Naive thymus-derived CD4-positive, alpha-beta T cell (primary cell): ENCODE measurements around the gene ACSM5. TPM values are rescaled to one million over a fixed set of nuclear protein-coding genes. Genes with fewer than 3 reads are reported as not detected.
"Not testable (repeated sequence)": the region's sequence is repeated elsewhere in the genome, so short reads cannot be mapped to it uniquely, and the experiment has no call there.

Source experiments
- ATAC-seq: fragments of 150-1000 bp; cut with Tn5 transposase; 2 replicates; pipeline ENCODE4 v1.10.0; 2021; ENCODE audit warnings: mild to moderate bottlenecking, moderate library complexity
- CTCF ChIA-PET: fragments of 350-600 bp; sonication (Branson Sonifier 250); formaldehyde crosslinking; loops from one replicate; lab custom pipeline; 2021; ENCODE audit warnings: antibody characterized with exemption; lab: Charles Lee
- POLR2A ChIA-PET: fragments of 350-600 bp; sonication (Branson Sonifier 250); formaldehyde crosslinking; loops from one replicate; lab custom pipeline; 2021; ENCODE audit warnings: antibody characterized with exemption, inconsistent platforms; lab: Charles Lee
- DNase-seq, 9 donors: peaks; one replicate each; pipeline versions ENCODE4 v3.0.0 to v3.0.0-alpha.2; 2020 to 2022; ENCODE audit warnings: mixed read lengths in 1 of 9
- H3K27ac ChIP-seq: one replicate; pipeline ENCODE4 v1.7.0; 2013; ENCODE audit warnings: mild to moderate bottlenecking, low read depth, low read length, moderate library complexity
- H3K27me3 ChIP-seq, 2 donors: one replicate each; pipeline ENCODE4 v1.7.0; 2013; ENCODE audit warnings: low read length in 2 of 2, mild to moderate bottlenecking in 2 of 2, moderate library complexity in 2 of 2; ENCODE audit not compliant: control insufficient read depth in 2 of 2, insufficient read depth in 2 of 2
- H3K36me3 ChIP-seq, 3 experiments: 1 replicate in 2 of 3; 2 replicates in 1 of 3; pipeline ENCODE4 v1.7.0; 2013; ENCODE audit warnings: low read length in 3 of 3, mild to moderate bottlenecking in 3 of 3, moderate library complexity in 1 of 3; ENCODE audit not compliant: insufficient read depth in 3 of 3, control insufficient read depth in 2 of 3
- H3K4me1 ChIP-seq, 2 donors: one replicate each; pipeline ENCODE4 v1.7.0; 2013; ENCODE audit warnings: low read length in 2 of 2, mild to moderate bottlenecking in 2 of 2, moderate library complexity in 1 of 2; ENCODE audit not compliant: control insufficient read depth in 2 of 2, insufficient read depth in 2 of 2
- H3K4me3 ChIP-seq: 2 replicates; pipeline ENCODE4 v1.7.0; 2013; ENCODE audit warnings: mild to moderate bottlenecking, low read length
- H3K9me3 ChIP-seq, 3 experiments: 1 replicate in 2 of 3; 2 replicates in 1 of 3; pipeline ENCODE4 v1.7.0; 2013; ENCODE audit warnings: low read length in 3 of 3; ENCODE audit not compliant: control insufficient read depth in 2 of 3
- H3K27ac Mint-ChIP-seq, 9 donors: one replicate each; pipeline ENCODE4 v1.8.0; 2020 to 2022; ENCODE audit warnings: mixed read lengths in 9 of 9, mild to moderate bottlenecking in 8 of 9, moderate library complexity in 5 of 9, inconsistent platforms in 2 of 9
- H3K27me3 Mint-ChIP-seq, 5 donors: one replicate each; pipeline ENCODE4 v1.8.0; 2021 to 2022; ENCODE audit warnings: mixed read lengths in 5 of 5, mild to moderate bottlenecking in 1 of 5
- H3K36me3 Mint-ChIP-seq, 5 donors: one replicate each; pipeline ENCODE4 v1.8.0; 2020 to 2022; ENCODE audit warnings: mixed read lengths in 5 of 5, mild to moderate bottlenecking in 3 of 5, inconsistent platforms in 1 of 5
- H3K4me1 Mint-ChIP-seq, 7 donors: one replicate each; pipeline ENCODE4 v1.8.0; 2020 to 2022; ENCODE audit warnings: mixed read lengths in 7 of 7, mild to moderate bottlenecking in 3 of 7, inconsistent platforms in 1 of 7
- H3K4me3 Mint-ChIP-seq, 10 donors: one replicate each; pipeline ENCODE4 v1.8.0; 2020 to 2022; ENCODE audit warnings: mild to moderate bottlenecking in 10 of 10, mixed read lengths in 10 of 10, moderate library complexity in 6 of 10, inconsistent platforms in 2 of 10
- H3K9me3 Mint-ChIP-seq, 11 donors: one replicate each; pipeline ENCODE4 v1.8.0; 2020 to 2022; ENCODE audit warnings: mixed read lengths in 11 of 11, mild to moderate bottlenecking in 4 of 11, inconsistent platforms in 1 of 11, moderate library complexity in 1 of 11
- intact Hi-C, 2 donors: fragments of 100-400 bp; cut with micrococcal nuclease; formaldehyde crosslinking; loops; one replicate each; pipeline ENCODE4 v1.15.1; 2023
- polyA plus RNA-seq, 2 donors: library from polyadenylated mRNA; unstranded; fragments of 300-500 nt; fragmentation: Illumina TruSeq; gene quantifications; one replicate each; pipeline ENCODE4 v1.2.3, GENCODE V29; 2021
- total RNA-seq, 6 experiments: library from RNA in 5 of 6; stranded (reverse) in 5 of 6; gene quantifications; 1 replicate in 5 of 6; 2 replicates in 1 of 6; pipeline ENCODE4 v1.2.3 and lab custom pipeline; 2021 to 2026

ACSM5 gene
- total and polyA plus RNA-seq, 7 experiments from 2014 or later, result not detected

GRCh38 chr16:20441191-20441590 is 31.9 kb downstream of the ACSM5 start:
- Histone ChIP-seq H3K27me3 (no peaks in the 10 kb centered on the region), H3K4me1 (no peaks in the 10 kb centered on the region), H3K9me3 (no peaks in the 10 kb centered on the region), H3K36me3 (no peaks in the 10 kb centered on the region), H3K4me3 (no peak overlapping the region), H3K27ac (no peak overlapping the region)
- H3K36me3 Mint-ChIP-seq, result no peaks in the 10 kb centered on the region
- no peaks in the 10 kb centered on the region for H3K4me1 Mint-ChIP-seq
- H3K27me3 Mint-ChIP-seq, result peaks cover 0 to 8% (median 2%) of the 10 kb centered on the region in 5 donors
- no peak for DNase-seq
- no peak overlapping the region for H3K4me3 Mint-ChIP-seq
- intact Hi-C loops, result no loop called here
- no peak overlapping the region for H3K27ac Mint-ChIP-seq
- ChIA-PET CTCF (no interaction called here), POLR2A (no interaction called here)
- H3K9me3 Mint-ChIP-seq, result peaks cover 0 to under 1% (median 0%) of the 10 kb centered on the region in 11 donors
- ATAC-seq, result no peak

- H3K4me1 ChIP-seq, H3K27ac Mint-ChIP-seq, H3K4me3 ChIP-seq, H3K9me3 Mint-ChIP-seq, H3K36me3 ChIP-seq, H3K27ac ChIP-seq, ATAC-seq, H3K27me3 Mint-ChIP-seq, intact Hi-C loops, DNase-seq, H3K4me3 Mint-ChIP-seq, POLR2A ChIA-PET, H3K36me3 Mint-ChIP-seq, CTCF ChIA-PET, H3K4me1 Mint-ChIP-seq, H3K27me3 ChIP-seq, H3K9me3 ChIP-seq: not testable (repeated sequence)
Observed at GRCh38 chr16:20441859-20442258, 32.5 kb downstream of the ACSM5 start.

GRCh38 chr16:20446652-20447393 is 37.5 kb downstream of the ACSM5 start:
- CTCF ChIA-PET, ATAC-seq, H3K27me3 Mint-ChIP-seq, H3K36me3 ChIP-seq, H3K4me1 Mint-ChIP-seq, intact Hi-C loops, DNase-seq, H3K4me3 ChIP-seq, H3K36me3 Mint-ChIP-seq, H3K4me3 Mint-ChIP-seq, H3K9me3 Mint-ChIP-seq, H3K4me1 ChIP-seq, H3K27ac ChIP-seq, H3K27me3 ChIP-seq, H3K9me3 ChIP-seq, H3K27ac Mint-ChIP-seq, POLR2A ChIA-PET: not testable (repeated sequence)

- H3K9me3 ChIP-seq, H3K27me3 ChIP-seq, intact Hi-C loops, H3K36me3 ChIP-seq, H3K4me3 Mint-ChIP-seq, H3K27ac ChIP-seq, CTCF ChIA-PET, H3K4me3 ChIP-seq, DNase-seq, H3K27ac Mint-ChIP-seq, H3K4me1 ChIP-seq, H3K9me3 Mint-ChIP-seq, H3K27me3 Mint-ChIP-seq, POLR2A ChIA-PET, H3K36me3 Mint-ChIP-seq, H3K4me1 Mint-ChIP-seq, ATAC-seq: not testable (repeated sequence)
Observed at GRCh38 chr16:20451364-20451763, 42.0 kb downstream of the ACSM5 start, which contains the start of gene ACSM2A. Gene ACSM2A (plus strand): TSS chr16:20451521. CDS start chr16:20460115, 8,594 bp downstream.

GRCh38 chr16:20453633-20454032 is 44.3 kb downstream of the ACSM5 start:
- H3K4me1 ChIP-seq, DNase-seq, H3K9me3 ChIP-seq, H3K36me3 Mint-ChIP-seq, H3K27me3 Mint-ChIP-seq, intact Hi-C loops, ATAC-seq, H3K27ac ChIP-seq, H3K27me3 ChIP-seq, H3K4me3 Mint-ChIP-seq, H3K9me3 Mint-ChIP-seq, H3K36me3 ChIP-seq, CTCF ChIA-PET, H3K4me3 ChIP-seq, POLR2A ChIA-PET, H3K27ac Mint-ChIP-seq, H3K4me1 Mint-ChIP-seq: not testable (repeated sequence)

- ATAC-seq, H3K9me3 Mint-ChIP-seq, H3K4me3 Mint-ChIP-seq, H3K36me3 ChIP-seq, POLR2A ChIA-PET, H3K36me3 Mint-ChIP-seq, H3K27me3 Mint-ChIP-seq, DNase-seq, intact Hi-C loops, H3K4me1 ChIP-seq, H3K27ac ChIP-seq, H3K27me3 ChIP-seq, H3K9me3 ChIP-seq, H3K4me1 Mint-ChIP-seq, CTCF ChIA-PET, H3K4me3 ChIP-seq, H3K27ac Mint-ChIP-seq: not testable (repeated sequence)
Observed at GRCh38 chr16:20459227-20459626, 49.9 kb downstream of the ACSM5 start.

- H3K27ac ChIP-seq, H3K9me3 ChIP-seq, H3K36me3 Mint-ChIP-seq, DNase-seq, CTCF ChIA-PET, ATAC-seq, POLR2A ChIA-PET, H3K27me3 ChIP-seq, H3K27ac Mint-ChIP-seq, H3K9me3 Mint-ChIP-seq, H3K4me3 Mint-ChIP-seq, H3K4me3 ChIP-seq, H3K27me3 Mint-ChIP-seq, H3K4me1 ChIP-seq, H3K36me3 ChIP-seq, intact Hi-C loops, H3K4me1 Mint-ChIP-seq: not testable (repeated sequence)
Observed at GRCh38 chr16:20460313-20460712, 51.0 kb downstream of the ACSM5 start.
